Measurements from ENCODE around the gene ACSF3.

Gene ACSF3

DNA sequence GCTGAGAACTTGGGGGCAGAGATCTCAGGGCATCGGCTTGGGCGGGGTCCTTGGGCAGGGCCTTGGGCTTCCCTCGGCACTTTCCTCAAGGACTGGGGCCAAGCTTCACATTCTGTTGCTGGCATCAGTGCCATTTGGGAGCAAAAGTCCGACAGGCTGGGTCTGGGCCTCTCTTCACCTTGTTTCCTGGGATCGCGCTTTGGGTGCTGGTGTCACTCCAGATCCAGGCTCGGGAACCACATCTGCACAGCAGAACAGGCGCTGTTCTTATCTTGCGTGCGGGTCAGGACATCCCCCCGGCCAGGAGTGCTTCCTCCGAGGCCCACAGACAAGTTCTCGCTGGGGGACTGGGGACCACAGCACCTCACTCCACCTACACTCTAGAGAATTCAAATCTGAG is 46.7 kb downstream of the ACSF3 start:
- TF ChIP-seq ZFP3 (CRISPR knock-in tag; IDR thresholded peaks at IDR 0.05) (no peak), ZNF565 (CRISPR knock-in tag; conservative IDR thresholded peaks at IDR 0.05; ENCODE audit: low read depth) (no peak), SNAI2 (CRISPR knock-in tag; IDR thresholded peaks at IDR 0.05) (no peak), ZC3H10 (CRISPR knock-in tag; IDR thresholded peaks at IDR 0.05) (no peak), PPARA (CRISPR knock-in tag; IDR thresholded peaks at IDR 0.05; ENCODE audit: borderline replicate concordance) (no peak), RARB (CRISPR knock-in tag; IDR thresholded peaks at IDR 0.05) (no peak), BACH2 (CRISPR knock-in tag; IDR thresholded peaks at IDR 0.05; ENCODE audit: borderline replicate concordance) (no peak), ESRRG (CRISPR knock-in tag; IDR thresholded peaks at IDR 0.05) (no peak), TCF4 (CRISPR knock-in tag; IDR thresholded peaks at IDR 0.05; ENCODE audit: borderline replicate concordance) (no peak), ZNF70 (CRISPR knock-in tag; IDR thresholded peaks at IDR 0.05) (no peak), CSDC2 (CRISPR knock-in tag; IDR thresholded peaks at IDR 0.05) (no peak), GLIS3 (CRISPR knock-in tag; IDR thresholded peaks at IDR 0.05) (no peak), OSR1 (CRISPR knock-in tag; IDR thresholded peaks at IDR 0.05) (no peak), ZNF8 (CRISPR knock-in tag; IDR thresholded peaks at IDR 0.05) (no peak), ARNTL (CRISPR knock-in tag; IDR thresholded peaks at IDR 0.05; ENCODE audit: borderline replicate concordance, low read depth) (no peak)
- TF ChIP-seq, protein P1, sequence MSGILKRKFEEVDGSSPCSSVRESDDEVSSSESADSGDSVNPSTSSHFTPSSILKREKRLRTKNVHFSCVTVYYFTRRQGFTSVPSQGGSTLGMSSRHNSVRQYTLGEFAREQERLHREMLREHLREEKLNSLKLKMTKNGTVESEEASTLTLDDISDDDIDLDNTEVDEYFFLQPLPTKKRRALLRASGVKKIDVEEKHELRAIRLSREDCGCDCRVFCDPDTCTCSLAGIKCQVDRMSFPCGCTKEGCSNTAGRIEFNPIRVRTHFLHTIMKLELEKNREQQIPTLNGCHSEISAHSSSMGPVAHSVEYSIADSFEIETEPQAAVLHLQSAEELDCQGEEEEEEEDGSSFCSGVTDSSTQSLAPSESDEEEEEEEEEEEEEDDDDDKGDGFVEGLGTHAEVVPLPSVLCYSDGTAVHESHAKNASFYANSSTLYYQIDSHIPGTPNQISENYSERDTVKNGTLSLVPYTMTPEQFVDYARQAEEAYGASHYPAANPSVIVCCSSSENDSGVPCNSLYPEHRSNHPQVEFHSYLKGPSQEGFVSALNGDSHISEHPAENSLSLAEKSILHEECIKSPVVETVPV (CRISPR knock-in tag; IDR thresholded peaks at IDR 0.05) = no peak
- TF ChIP-seq, protein P2, sequence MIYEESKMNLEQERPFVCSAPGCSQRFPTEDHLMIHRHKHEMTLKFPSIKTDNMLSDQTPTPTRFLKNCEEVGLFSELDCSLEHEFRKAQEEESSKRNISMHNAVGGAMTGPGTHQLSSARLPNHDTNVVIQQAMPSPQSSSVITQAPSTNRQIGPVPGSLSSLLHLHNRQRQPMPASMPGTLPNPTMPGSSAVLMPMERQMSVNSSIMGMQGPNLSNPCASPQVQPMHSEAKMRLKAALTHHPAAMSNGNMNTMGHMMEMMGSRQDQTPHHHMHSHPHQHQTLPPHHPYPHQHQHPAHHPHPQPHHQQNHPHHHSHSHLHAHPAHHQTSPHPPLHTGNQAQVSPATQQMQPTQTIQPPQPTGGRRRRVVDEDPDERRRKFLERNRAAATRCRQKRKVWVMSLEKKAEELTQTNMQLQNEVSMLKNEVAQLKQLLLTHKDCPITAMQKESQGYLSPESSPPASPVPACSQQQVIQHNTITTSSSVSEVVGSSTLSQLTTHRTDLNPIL (CRISPR knock-in tag; IDR thresholded peaks at IDR 0.05; ENCODE audit: low read depth) = no peak
- TF ChIP-seq, protein P3, sequence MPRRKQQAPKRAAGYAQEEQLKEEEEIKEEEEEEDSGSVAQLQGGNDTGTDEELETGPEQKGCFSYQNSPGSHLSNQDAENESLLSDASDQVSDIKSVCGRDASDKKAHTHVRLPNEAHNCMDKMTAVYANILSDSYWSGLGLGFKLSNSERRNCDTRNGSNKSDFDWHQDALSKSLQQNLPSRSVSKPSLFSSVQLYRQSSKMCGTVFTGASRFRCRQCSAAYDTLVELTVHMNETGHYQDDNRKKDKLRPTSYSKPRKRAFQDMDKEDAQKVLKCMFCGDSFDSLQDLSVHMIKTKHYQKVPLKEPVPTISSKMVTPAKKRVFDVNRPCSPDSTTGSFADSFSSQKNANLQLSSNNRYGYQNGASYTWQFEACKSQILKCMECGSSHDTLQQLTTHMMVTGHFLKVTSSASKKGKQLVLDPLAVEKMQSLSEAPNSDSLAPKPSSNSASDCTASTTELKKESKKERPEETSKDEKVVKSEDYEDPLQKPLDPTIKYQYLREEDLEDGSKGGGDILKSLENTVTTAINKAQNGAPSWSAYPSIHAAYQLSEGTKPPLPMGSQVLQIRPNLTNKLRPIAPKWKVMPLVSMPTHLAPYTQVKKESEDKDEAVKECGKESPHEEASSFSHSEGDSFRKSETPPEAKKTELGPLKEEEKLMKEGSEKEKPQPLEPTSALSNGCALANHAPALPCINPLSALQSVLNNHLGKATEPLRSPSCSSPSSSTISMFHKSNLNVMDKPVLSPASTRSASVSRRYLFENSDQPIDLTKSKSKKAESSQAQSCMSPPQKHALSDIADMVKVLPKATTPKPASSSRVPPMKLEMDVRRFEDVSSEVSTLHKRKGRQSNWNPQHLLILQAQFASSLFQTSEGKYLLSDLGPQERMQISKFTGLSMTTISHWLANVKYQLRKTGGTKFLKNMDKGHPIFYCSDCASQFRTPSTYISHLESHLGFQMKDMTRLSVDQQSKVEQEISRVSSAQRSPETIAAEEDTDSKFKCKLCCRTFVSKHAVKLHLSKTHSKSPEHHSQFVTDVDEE (CRISPR knock-in tag; IDR thresholded peaks at IDR 0.05) = no peak
- TF ChIP-seq, protein P4, sequence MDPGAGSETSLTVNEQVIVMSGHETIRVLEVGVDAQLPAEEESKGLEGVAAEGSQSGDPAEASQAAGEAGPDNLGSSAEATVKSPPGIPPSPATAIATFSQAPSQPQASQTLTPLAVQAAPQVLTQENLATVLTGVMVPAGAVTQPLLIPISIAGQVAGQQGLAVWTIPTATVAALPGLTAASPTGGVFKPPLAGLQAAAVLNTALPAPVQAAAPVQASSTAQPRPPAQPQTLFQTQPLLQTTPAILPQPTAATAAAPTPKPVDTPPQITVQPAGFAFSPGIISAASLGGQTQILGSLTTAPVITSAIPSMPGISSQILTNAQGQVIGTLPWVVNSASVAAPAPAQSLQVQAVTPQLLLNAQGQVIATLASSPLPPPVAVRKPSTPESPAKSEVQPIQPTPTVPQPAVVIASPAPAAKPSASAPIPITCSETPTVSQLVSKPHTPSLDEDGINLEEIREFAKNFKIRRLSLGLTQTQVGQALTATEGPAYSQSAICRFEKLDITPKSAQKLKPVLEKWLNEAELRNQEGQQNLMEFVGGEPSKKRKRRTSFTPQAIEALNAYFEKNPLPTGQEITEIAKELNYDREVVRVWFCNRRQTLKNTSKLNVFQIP (CRISPR knock-in tag; IDR thresholded peaks at IDR 0.05; ENCODE audit: borderline replicate concordance, low read depth) = no peak
- ATAC-seq = no peak

DNA sequence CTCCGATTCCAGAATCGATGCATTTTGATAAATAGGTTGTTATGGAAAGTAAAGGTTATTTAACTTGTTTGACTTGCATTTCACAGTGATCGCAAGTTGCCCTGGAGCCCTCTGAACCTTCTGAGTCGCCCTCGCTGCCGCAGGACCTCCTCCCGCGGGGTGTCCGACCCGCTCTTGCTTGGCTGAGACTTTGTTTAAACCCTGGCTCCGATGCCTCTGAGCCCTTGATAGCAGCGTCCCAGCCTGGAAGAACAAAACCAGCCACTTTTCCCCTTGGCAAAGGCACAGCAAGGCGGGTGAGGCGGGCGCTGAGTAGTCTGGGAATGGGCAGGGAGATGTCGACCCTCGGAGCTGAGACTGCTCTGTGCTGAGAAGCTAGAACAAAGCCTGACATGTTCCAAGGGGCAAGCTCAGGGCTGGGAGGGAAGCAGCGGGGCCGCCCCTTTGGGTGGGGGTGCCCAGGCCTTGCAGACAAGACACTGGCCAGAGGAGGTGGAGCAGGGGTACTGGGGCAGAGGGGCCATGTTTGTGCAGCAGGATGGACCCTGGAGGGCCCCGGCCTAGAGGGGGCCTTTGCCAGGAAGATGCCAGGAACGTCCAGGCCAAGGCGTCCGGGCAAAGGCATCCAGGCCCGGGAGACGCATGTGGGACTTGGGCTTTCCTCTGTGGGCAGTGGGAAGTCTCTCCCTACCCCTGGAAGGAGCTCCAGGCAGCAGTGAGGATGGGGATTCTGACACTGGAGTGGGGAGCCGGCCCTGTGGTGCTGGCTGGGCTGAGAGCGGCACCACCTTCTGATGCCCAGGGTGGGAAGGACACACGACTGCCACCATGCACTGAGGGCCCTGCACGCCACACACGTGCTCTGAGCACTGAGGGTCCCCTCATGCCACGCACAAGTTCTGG is 47.6 kb downstream of the ACSF3 start:
- TF ChIP-seq PPARA (CRISPR knock-in tag; IDR thresholded peaks at IDR 0.05; ENCODE audit: borderline replicate concordance) = no peak
- TF ChIP-seq, protein P5, sequence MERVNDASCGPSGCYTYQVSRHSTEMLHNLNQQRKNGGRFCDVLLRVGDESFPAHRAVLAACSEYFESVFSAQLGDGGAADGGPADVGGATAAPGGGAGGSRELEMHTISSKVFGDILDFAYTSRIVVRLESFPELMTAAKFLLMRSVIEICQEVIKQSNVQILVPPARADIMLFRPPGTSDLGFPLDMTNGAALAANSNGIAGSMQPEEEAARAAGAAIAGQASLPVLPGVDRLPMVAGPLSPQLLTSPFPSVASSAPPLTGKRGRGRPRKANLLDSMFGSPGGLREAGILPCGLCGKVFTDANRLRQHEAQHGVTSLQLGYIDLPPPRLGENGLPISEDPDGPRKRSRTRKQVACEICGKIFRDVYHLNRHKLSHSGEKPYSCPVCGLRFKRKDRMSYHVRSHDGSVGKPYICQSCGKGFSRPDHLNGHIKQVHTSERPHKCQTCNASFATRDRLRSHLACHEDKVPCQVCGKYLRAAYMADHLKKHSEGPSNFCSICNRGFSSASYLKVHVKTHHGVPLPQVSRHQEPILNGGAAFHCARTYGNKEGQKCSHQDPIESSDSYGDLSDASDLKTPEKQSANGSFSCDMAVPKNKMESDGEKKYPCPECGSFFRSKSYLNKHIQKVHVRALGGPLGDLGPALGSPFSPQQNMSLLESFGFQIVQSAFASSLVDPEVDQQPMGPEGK (CRISPR knock-in tag; IDR thresholded peaks at IDR 0.05; ENCODE audit: borderline replicate concordance) = no peak
- no peak for TF ChIP-seq BACH2 (CRISPR knock-in tag; IDR thresholded peaks at IDR 0.05; ENCODE audit: borderline replicate concordance)
- TF ChIP-seq ZC3H10 (CRISPR knock-in tag; IDR thresholded peaks at IDR 0.05) = no peak
- no peak for TF ChIP-seq ZNF565 (CRISPR knock-in tag; conservative IDR thresholded peaks at IDR 0.05; ENCODE audit: low read depth)
- no peak for TF ChIP-seq ISL1 (CRISPR knock-in tag; IDR thresholded peaks at IDR 0.05)
- TF ChIP-seq, protein P1 (CRISPR knock-in tag; IDR thresholded peaks at IDR 0.05) = no peak
- TF ChIP-seq SNAI2 (CRISPR knock-in tag; IDR thresholded peaks at IDR 0.05) = no peak
- TF ChIP-seq ZNF8 (CRISPR knock-in tag; IDR thresholded peaks at IDR 0.05) = no peak
- no peak for TF ChIP-seq ZFP30 (CRISPR knock-in tag; IDR thresholded peaks at IDR 0.05)
- no peak for TF ChIP-seq OSR1 (CRISPR knock-in tag; IDR thresholded peaks at IDR 0.05)
- no peak for TF ChIP-seq RARB (CRISPR knock-in tag; IDR thresholded peaks at IDR 0.05)
- no peak for TF ChIP-seq ESRRG (CRISPR knock-in tag; IDR thresholded peaks at IDR 0.05)
- TF ChIP-seq TOX (CRISPR knock-in tag; IDR thresholded peaks at IDR 0.05; ENCODE audit: borderline replicate concordance) = no peak
- no peak for ATAC-seq

Measured in SK-N-SH treated with all-trans-retinoic acid at 6 μM for 48 hours (cell line).